GM12864 (cell line): ENCODE data around the gene DCTN1.

Experiments used
- DNase-seq: peaks from one replicate; pipeline ENCODE4 v3.0.0-alpha.2; 2011; ENCODE audit warnings: low read depth
- H3K4me3 ChIP-seq: 2 replicates; pipeline ENCODE4 v1.5.1; 2011; ENCODE audit warnings: mild to moderate bottlenecking, low read depth, low read length, control low read depth
- TF ChIP-seq, protein P1 (sequence below): IDR thresholded peaks from 2 replicates; pipeline ENCODE4 v1.5.1; 2011; ENCODE audit warnings: low read depth, mild to moderate bottlenecking, moderate library complexity, low read length, control low read depth, inconsistent platforms; ENCODE audit errors: missing control alignments

The DCTN1 gene

DNA sequence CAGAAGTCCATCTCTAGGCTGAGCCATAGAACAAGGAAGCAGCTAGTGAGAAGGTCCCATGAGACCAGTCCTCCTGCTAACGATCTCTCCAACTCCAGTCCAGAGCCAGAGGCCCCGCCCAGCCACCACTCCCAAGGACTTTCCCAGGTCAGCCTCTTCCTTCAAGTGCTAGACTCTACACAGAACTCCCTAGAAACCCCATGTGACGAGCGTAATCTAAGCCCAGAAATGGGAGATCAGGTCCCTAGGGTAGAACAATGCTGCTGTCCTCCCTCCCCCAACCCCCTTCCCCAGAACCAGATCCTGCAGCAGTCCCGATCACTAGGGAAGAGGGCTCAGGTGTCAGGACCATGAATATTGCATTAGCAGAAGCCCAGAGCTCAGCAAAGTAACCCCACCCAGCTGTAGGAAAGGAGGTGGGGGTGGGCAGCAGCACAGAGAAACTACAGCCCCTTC, 6.9 kb downstream of the DCTN1 start:
- DNase-seq: no peak
- no peak overlapping the region for H3K4me3 ChIP-seq
- TF ChIP-seq, protein P1, sequence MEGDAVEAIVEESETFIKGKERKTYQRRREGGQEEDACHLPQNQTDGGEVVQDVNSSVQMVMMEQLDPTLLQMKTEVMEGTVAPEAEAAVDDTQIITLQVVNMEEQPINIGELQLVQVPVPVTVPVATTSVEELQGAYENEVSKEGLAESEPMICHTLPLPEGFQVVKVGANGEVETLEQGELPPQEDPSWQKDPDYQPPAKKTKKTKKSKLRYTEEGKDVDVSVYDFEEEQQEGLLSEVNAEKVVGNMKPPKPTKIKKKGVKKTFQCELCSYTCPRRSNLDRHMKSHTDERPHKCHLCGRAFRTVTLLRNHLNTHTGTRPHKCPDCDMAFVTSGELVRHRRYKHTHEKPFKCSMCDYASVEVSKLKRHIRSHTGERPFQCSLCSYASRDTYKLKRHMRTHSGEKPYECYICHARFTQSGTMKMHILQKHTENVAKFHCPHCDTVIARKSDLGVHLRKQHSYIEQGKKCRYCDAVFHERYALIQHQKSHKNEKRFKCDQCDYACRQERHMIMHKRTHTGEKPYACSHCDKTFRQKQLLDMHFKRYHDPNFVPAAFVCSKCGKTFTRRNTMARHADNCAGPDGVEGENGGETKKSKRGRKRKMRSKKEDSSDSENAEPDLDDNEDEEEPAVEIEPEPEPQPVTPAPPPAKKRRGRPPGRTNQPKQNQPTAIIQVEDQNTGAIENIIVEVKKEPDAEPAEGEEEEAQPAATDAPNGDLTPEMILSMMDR: no peak

DNA sequence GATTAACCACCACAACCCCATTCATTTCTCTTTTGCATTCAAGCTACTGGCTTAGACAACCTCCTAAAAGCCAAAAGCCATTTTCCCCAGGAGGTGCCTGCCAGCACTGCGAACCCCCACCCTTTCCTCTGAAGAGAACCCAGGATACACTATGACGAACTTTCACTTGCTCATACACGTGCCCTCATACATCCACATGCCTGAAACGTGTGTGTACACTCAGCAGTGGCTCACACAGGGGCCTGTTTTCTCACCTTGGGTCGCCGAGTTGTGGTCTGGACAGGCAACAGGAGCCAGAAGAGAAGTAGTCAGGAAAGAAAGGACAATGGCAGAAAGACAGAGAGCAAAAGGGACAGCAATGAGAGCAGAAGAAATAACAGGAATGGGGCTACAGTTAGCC, 7.4 kb downstream of the DCTN1 start:
- TF ChIP-seq, protein P1: no peak
- DNase-seq: no peak
- no peak overlapping the region for H3K4me3 ChIP-seq

DNA sequence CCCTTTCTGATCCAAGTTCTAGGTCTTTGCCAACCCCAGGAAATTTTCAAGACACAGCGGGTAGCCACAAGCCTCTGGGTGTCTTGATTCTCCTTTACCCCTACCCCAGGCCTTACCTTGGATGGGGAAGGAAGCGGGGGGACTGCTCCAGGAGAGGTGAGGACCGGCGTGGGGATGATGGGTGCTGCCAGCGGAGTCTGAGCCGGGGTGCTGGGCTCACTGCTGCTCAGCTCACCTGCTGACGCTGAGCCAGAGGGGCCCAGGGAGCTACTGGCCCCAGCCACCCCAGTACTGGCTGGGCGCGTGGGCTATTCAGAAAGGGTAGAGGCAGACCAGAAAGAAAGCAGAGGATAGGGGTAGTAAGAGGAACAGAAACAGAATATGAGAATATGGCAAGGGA, 8.7 kb downstream of the DCTN1 start:
- no peak overlapping the region for H3K4me3 ChIP-seq
- no peak for DNase-seq
- TF ChIP-seq, protein P1: no peak

DNA sequence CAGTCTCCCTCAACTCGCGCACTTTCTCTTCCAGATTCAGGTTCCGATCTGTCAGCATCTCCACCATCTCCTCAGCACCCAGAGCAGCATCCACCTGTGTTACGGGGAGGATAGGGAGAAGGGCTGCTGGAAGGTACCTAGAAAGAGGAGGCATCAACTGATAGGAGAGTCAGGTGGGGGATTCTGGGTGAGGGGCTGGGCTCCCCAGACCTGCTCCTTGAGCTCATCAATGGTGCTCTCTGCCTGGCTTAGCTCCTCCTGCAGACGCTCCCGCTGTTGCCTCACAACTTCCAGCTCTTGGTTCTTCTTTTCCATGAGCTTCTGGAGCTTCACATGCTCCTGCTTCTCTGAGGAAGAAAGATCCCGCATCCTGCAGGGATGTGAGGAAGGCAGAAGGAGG, 10.1 kb downstream of the DCTN1 start:
- TF ChIP-seq, protein P1: no peak
- no peak overlapping the region for H3K4me3 ChIP-seq
- DNase-seq: no peak

DNA sequence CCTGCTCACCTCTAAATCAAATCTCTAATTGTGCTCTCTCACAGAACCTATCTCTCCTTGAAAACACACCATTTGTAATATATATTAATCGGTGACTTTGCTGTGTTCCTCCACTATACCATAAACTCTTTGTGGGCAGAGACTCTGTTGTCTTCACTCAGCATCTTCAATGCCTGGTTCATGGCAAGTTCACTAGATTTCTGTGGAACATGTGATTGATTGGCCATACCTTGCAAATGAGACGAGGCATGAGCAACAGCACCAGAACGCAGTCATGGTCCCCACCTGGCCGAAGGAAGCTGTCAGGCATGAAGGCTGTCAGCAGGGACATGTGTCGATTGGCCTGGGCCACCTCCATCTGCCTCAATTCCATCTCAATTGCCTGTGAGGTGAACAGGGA, 11.6 kb downstream of the DCTN1 start:
- DNase-seq: no peak
- TF ChIP-seq, protein P1: no peak
- no peak overlapping the region for H3K4me3 ChIP-seq

DNA sequence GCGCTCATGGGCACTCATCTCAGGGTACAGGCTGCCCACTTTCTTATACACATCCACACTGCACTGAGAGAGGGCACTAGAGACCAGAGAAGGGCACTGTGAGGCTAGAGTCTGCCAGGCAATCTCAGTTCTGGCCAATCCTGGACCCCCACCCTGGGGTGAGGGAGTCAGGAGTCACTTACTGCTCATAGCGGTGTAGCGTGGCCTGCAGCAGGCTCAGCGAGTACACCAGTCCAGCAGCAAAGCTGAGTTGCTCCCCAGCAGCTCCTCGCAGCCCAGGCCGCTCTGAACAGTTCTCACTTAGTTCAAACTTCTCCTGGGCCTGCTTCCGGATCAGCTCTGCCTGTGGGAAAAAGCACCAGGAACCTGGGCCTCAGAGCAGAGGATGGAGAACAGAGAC, 12.3 kb downstream of the DCTN1 start:
- no peak for DNase-seq
- H3K4me3 ChIP-seq: no peak overlapping the region
- TF ChIP-seq, protein P1: no peak

DNA sequence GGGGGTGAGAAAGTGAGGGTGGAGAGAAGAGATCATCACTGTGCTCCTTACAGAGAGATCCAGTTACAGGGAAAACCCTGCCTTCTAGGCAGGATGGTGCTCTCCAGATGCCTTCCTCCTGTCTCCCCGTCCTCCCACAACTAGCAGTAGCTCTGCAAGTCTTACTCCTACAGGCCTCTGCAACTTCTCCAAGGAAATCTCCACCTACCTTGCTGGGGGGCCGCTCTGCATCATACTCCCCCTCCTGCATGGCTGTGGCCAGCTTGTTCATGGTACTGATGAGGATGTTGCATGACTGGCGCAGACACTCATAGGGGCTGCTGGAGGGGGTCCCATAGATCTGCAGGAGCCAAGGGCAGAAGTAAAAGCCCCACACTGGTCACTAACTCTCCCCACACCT, 14.1 kb downstream of the DCTN1 start:
- TF ChIP-seq, protein P1: no peak
- H3K4me3 ChIP-seq: no peak overlapping the region
- no peak for DNase-seq
